AG04449 (cell line): ENCODE results near the gene PLXDC2.
A peak's percentile ranks its signal among the peaks of the same experiment; 100 is the strongest.

Source experiments
- CTCF ChIA-PET: fragments of 350-600 bp; formaldehyde crosslinking; extraction: SDS; loops from one replicate; lab custom pipeline; 2021; ENCODE audit warnings: antibody characterized with exemption; lab: Yijun Ruan, JAX
- POLR2A ChIA-PET: fragments of 400-600, 350-600 bp; formaldehyde crosslinking; extraction: SDS; loops from one replicate; lab custom pipeline; 2020; ENCODE audit warnings: antibody characterized with exemption, inconsistent platforms; lab: Yijun Ruan, JAX
- DNase-seq: peaks from one replicate; pipeline ENCODE4 v3.0.0-alpha.2; 2010; ENCODE audit warnings: low read depth, low spot score
- H3K4me3 ChIP-seq: 2 replicates; pipeline ENCODE4 v1.5.1; 2011; ENCODE audit warnings: low read depth, mild to moderate bottlenecking, control low read depth, low read length
- CTCF ChIP-seq: IDR thresholded peaks from one replicate; pipeline ENCODE4 v1.5.1; 2011; ENCODE audit warnings: mild to moderate bottlenecking, moderate library complexity, low read length, control low read depth, inconsistent platforms; ENCODE audit not compliant: insufficient read depth; ENCODE audit errors: missing control alignments

Gene PLXDC2

GRCh38 chr10:19812976-19813375 lies 3.3 kb upstream of the PLXDC2 start:
- ChIA-PET CTCF (no interaction called here), POLR2A (no interaction called here)
- H3K4me3 ChIP-seq, result no peak overlapping the region
- TF ChIP-seq CTCF, result no peak
- DNase-seq, result no peak

- CTCF ChIA-PET, result no interaction called here
- no peak overlapping the region for H3K4me3 ChIP-seq
- DNase-seq, result no peak
- TF ChIP-seq CTCF, result no peak
- POLR2A ChIA-PET, result no interaction called here
Observed at GRCh38 chr10:19815036-19815730, 1.0 kb upstream of the PLXDC2 start.

GRCh38 chr10:19815731-19816410 lies 361 bp upstream of the PLXDC2 start:
- TF ChIP-seq CTCF, result no peak
- ChIA-PET CTCF (no interaction called here), POLR2A (no interaction called here)
- no peak for DNase-seq
- peak overlapping the region; percentile 7 for H3K4me3 ChIP-seq

GRCh38 chr10:19817231-19817933 lies 1.1 kb downstream of the PLXDC2 start:
- DNase-seq, result no peak
- peak overlapping the region; percentile 34 for H3K4me3 ChIP-seq
- TF ChIP-seq CTCF, result no peak
- POLR2A ChIA-PET, result interaction anchor here (0.5 kb wide), 1 partner anchor 213 kb away, joined by 3 read pairs; no protein-coding TSS in a partner anchor
- CTCF ChIA-PET, result no interaction called here

GRCh38 chr10:19818876-19819275 lies 2.6 kb downstream of the PLXDC2 start:
- ChIA-PET CTCF (interaction anchor here (0.6 to 0.9 kb wide), 2 partner anchors 12 to 15 kb away, joined by 3 to 4 read pairs; no protein-coding TSS in a partner anchor), POLR2A (no interaction called here)
- TF ChIP-seq CTCF, result no peak
- no peak overlapping the region for H3K4me3 ChIP-seq
- DNase-seq, result no peak
